Trophoblast cell (in vitro differentiated cells and primary cell): ENCODE data around the gene ANO2.

Experiments used
- DNase-seq, 2 donors: peaks; one replicate each; pipeline ENCODE4 v3.0.0-alpha.2; 2016
- H2AFZ ChIP-seq: 2 replicates; pipeline ENCODE4 v1.6.1; 2013; ENCODE audit warnings: low read length, moderate library complexity, mild to moderate bottlenecking; ENCODE audit not compliant: insufficient read depth, poor library complexity
- H2AK5ac ChIP-seq: 2 replicates; pipeline ENCODE4 v1.6.1; 2013; ENCODE audit warnings: mild to moderate bottlenecking, low read length
- H2BK120ac ChIP-seq: 2 replicates; pipeline ENCODE4 v1.6.1; 2013; ENCODE audit warnings: low read length, mild to moderate bottlenecking, moderate library complexity; ENCODE audit not compliant: insufficient read depth, poor library complexity
- H2BK12ac ChIP-seq: 2 replicates; pipeline ENCODE4 v1.6.1; 2013; ENCODE audit warnings: mild to moderate bottlenecking, low read length, moderate library complexity
- H2BK5ac ChIP-seq: 2 replicates; pipeline ENCODE4 v1.6.1; 2013; ENCODE audit warnings: low read length, low read depth, moderate library complexity, mild to moderate bottlenecking; ENCODE audit not compliant: poor library complexity
- H3K14ac ChIP-seq: 2 replicates; pipeline ENCODE4 v1.6.1; 2013; ENCODE audit warnings: mild to moderate bottlenecking, low read length
- H3K18ac ChIP-seq: 2 replicates; pipeline ENCODE4 v1.6.1; 2013; ENCODE audit warnings: mild to moderate bottlenecking, low read length
- H3K23ac ChIP-seq: 2 replicates; pipeline ENCODE4 v1.6.1; 2013; ENCODE audit warnings: low read length
- H3K27ac ChIP-seq: 2 replicates; pipeline ENCODE4 v1.5.1; 2013; ENCODE audit warnings: low read depth, mild to moderate bottlenecking, inconsistent platforms, low read length, moderate library complexity
- H3K27me3 ChIP-seq: 2 replicates; pipeline ENCODE4 v1.6.1; 2013; ENCODE audit warnings: inconsistent platforms, mild to moderate bottlenecking, low read length, moderate library complexity; ENCODE audit not compliant: insufficient read depth
- H3K36me3 ChIP-seq, 2 experiments: 1 replicate in 1 of 2; 2 replicates in 1 of 2; pipeline ENCODE4 v1.6.1; 2013; ENCODE audit warnings: low read length in 2 of 2, mild to moderate bottlenecking in 2 of 2, moderate library complexity in 1 of 2; ENCODE audit not compliant: insufficient read depth in 2 of 2, control insufficient read depth in 1 of 2
- H3K4ac ChIP-seq: 2 replicates; pipeline ENCODE4 v1.6.1; 2013; ENCODE audit warnings: low read depth, mild to moderate bottlenecking, low read length, moderate library complexity
- H3K4me1 ChIP-seq, 2 experiments: 1 replicate in 1 of 2; 2 replicates in 1 of 2; pipeline ENCODE4 v1.6.1; 2013; ENCODE audit warnings: low read length in 2 of 2, mild to moderate bottlenecking in 2 of 2, moderate library complexity in 1 of 2; ENCODE audit not compliant: insufficient read depth in 2 of 2, control insufficient read depth in 1 of 2
- H3K4me2 ChIP-seq: 2 replicates; pipeline ENCODE4 v1.6.1; 2013; ENCODE audit warnings: inconsistent platforms, mild to moderate bottlenecking, low read length, moderate library complexity
- H3K4me3 ChIP-seq: 2 replicates; pipeline ENCODE4 v1.5.1; 2013; ENCODE audit warnings: mild to moderate bottlenecking, low read depth, low read length, inconsistent platforms
- H3K79me1 ChIP-seq: one replicate; pipeline ENCODE4 v1.6.1; 2013; ENCODE audit warnings: low read length
- H3K79me2 ChIP-seq: 2 replicates; pipeline ENCODE4 v1.6.1; 2013; ENCODE audit warnings: low read length, mild to moderate bottlenecking; ENCODE audit not compliant: control insufficient read depth, insufficient read depth, poor library complexity
- H3K9ac ChIP-seq: 2 replicates; pipeline ENCODE4 v1.6.1; 2013; ENCODE audit warnings: mild to moderate bottlenecking, low read length
- H3K9me3 ChIP-seq: 2 replicates; pipeline ENCODE4 v1.6.1; 2013; ENCODE audit warnings: low read depth, mild to moderate bottlenecking, control low read depth, inconsistent platforms, low read length; ENCODE audit not compliant: insufficient read depth
- H4K12ac ChIP-seq: 2 replicates; pipeline ENCODE4 v1.6.1; 2013; ENCODE audit warnings: low read depth, mild to moderate bottlenecking, low read length, moderate library complexity
- H4K8ac ChIP-seq: 2 replicates; pipeline ENCODE4 v1.6.1; 2013; ENCODE audit warnings: low read depth, mild to moderate bottlenecking, low read length, moderate library complexity
- H4K91ac ChIP-seq: one replicate; pipeline ENCODE4 v1.6.1; 2013; ENCODE audit warnings: low read depth, mild to moderate bottlenecking, low read length, moderate library complexity
- WGBS: extraction: QIAGEN DNeasy Blood & Tissue Kit; methylation state at CpG from one replicate; pipeline ENCODE4 v1.1.7; 2013; ENCODE audit warnings: missing lambda C conversion rate; ENCODE audit not compliant: insufficient read length, insufficient coverage; ENCODE audit errors: extremely low coverage; 5-methylcytosine and 5-hydroxymethylcytosine counted together

The ANO2 gene

GRCh38 chr12:5923043-5923605, 21.9 kb downstream of the ANO2 start:
- Histone ChIP-seq H3K4ac (no peak overlapping the region), H3K4me1 (no peaks in the 10 kb centered on the region), H3K79me1 (no peaks in the 10 kb centered on the region), H3K18ac (no peak overlapping the region), H3K36me3 (no peaks in the 10 kb centered on the region), H4K8ac (no peak overlapping the region), H2BK5ac (no peak overlapping the region), H4K91ac (no peak overlapping the region), H3K27me3 (no peaks in the 10 kb centered on the region), H2AFZ (no peak overlapping the region), H3K14ac (no peak overlapping the region), H2AK5ac (no peak overlapping the region), H3K27ac (no peak overlapping the region), H2BK12ac (no peak overlapping the region), H3K9ac (no peak overlapping the region), H3K4me3 (peak overlapping the region; percentile 32), H3K9me3 (peaks cover 6% of the 10 kb centered on the region), H3K23ac (no peak overlapping the region), H3K79me2 (no peaks in the 10 kb centered on the region), H2BK120ac (no peak overlapping the region), H4K12ac (no peak overlapping the region), H3K4me2 (no peak overlapping the region)
- DNase-seq: no peak
- WGBS: no CpG with 5 or more reads among the region's 14 CpGs

GRCh38 chr12:5921966-5922899, 22.8 kb downstream of the ANO2 start:
- Histone ChIP-seq H4K91ac (no peak overlapping the region), H2BK5ac (no peak overlapping the region), H2BK120ac (no peak overlapping the region), H3K14ac (no peak overlapping the region), H3K4me2 (no peak overlapping the region), H4K8ac (no peak overlapping the region), H3K27me3 (no peaks in the 10 kb centered on the region), H3K79me1 (no peaks in the 10 kb centered on the region), H2AFZ (no peak overlapping the region), H3K23ac (no peak overlapping the region), H4K12ac (no peak overlapping the region), H2BK12ac (no peak overlapping the region), H3K9me3 (peaks cover 3% of the 10 kb centered on the region), H2AK5ac (no peak overlapping the region), H3K4me1 (no peaks in the 10 kb centered on the region), H3K4ac (no peak overlapping the region), H3K18ac (no peak overlapping the region), H3K27ac (no peak overlapping the region), H3K4me3 (no peak overlapping the region), H3K9ac (no peak overlapping the region), H3K36me3 (no peaks in the 10 kb centered on the region), H3K79me2 (no peaks in the 10 kb centered on the region)
- DNase-seq: no peak
- no CpG with 5 or more reads among the region's 15 CpGs for WGBS

- Histone ChIP-seq H3K36me3 (no peaks in the 10 kb centered on the region), H4K12ac (no peak overlapping the region), H4K91ac (no peak overlapping the region), H4K8ac (no peak overlapping the region), H3K9me3 (peaks cover 3% of the 10 kb centered on the region), H3K4ac (no peak overlapping the region), H3K79me1 (no peaks in the 10 kb centered on the region), H3K27me3 (no peaks in the 10 kb centered on the region), H2AK5ac (no peak overlapping the region), H3K79me2 (no peaks in the 10 kb centered on the region), H3K9ac (no peak overlapping the region), H2BK120ac (no peak overlapping the region), H2BK5ac (no peak overlapping the region), H3K27ac (no peak overlapping the region), H2AFZ (no peak overlapping the region), H3K4me3 (no peak overlapping the region), H3K4me1 (no peaks in the 10 kb centered on the region), H2BK12ac (no peak overlapping the region), H3K4me2 (no peak overlapping the region), H3K18ac (no peak overlapping the region), H3K23ac (no peak overlapping the region), H3K14ac (no peak overlapping the region)
- no peak for DNase-seq
- no CpG with 5 or more reads among the region's 25 CpGs for WGBS
Observed at GRCh38 chr12:5921027-5921909, 23.8 kb downstream of the ANO2 start.

GRCh38 chr12:5916785-5917290, 28.2 kb downstream of the ANO2 start:
- H3K79me2 ChIP-seq: no peaks in the 10 kb centered on the region
- no CpG with 5 or more reads among the region's 9 CpGs for WGBS
- H3K36me3 ChIP-seq: no peaks in the 10 kb centered on the region
- no peak overlapping the region for H2AK5ac ChIP-seq
- no peak overlapping the region for H3K18ac ChIP-seq
- no peak overlapping the region for H2AFZ ChIP-seq
- DNase-seq: no peak
- H3K9me3 ChIP-seq: no peaks in the 10 kb centered on the region
- H3K9ac ChIP-seq: no peak overlapping the region
- H4K8ac ChIP-seq: no peak overlapping the region
- H3K4me2 ChIP-seq: no peak overlapping the region
- H4K91ac ChIP-seq: no peak overlapping the region
- H3K4me3 ChIP-seq: no peak overlapping the region
- H4K12ac ChIP-seq: no peak overlapping the region
- H2BK5ac ChIP-seq: no peak overlapping the region
- no peak overlapping the region for H2BK12ac ChIP-seq
- no peaks in the 10 kb centered on the region for H3K27me3 ChIP-seq
- H3K14ac ChIP-seq: no peak overlapping the region
- H3K4me1 ChIP-seq: no peaks in the 10 kb centered on the region
- no peak overlapping the region for H2BK120ac ChIP-seq
- no peaks in the 10 kb centered on the region for H3K79me1 ChIP-seq
- H3K4ac ChIP-seq: no peak overlapping the region
- H3K23ac ChIP-seq: no peak overlapping the region
- H3K27ac ChIP-seq: no peak overlapping the region
